Activated CD8-positive, alpha-beta memory T cell treated with anti-CD3 and anti-CD28 coated beads for 1 hour (primary cell): ENCODE data around the gene MBLAC1.

Experiments used
- DNase-seq, 2 donors: peaks; one replicate each; pipeline ENCODE4 v3.0.0-alpha.2; 2020; ENCODE audit warnings: low read depth in 1 of 2; ENCODE audit errors: extremely low read depth in 1 of 2

Gene MBLAC1

DNA sequence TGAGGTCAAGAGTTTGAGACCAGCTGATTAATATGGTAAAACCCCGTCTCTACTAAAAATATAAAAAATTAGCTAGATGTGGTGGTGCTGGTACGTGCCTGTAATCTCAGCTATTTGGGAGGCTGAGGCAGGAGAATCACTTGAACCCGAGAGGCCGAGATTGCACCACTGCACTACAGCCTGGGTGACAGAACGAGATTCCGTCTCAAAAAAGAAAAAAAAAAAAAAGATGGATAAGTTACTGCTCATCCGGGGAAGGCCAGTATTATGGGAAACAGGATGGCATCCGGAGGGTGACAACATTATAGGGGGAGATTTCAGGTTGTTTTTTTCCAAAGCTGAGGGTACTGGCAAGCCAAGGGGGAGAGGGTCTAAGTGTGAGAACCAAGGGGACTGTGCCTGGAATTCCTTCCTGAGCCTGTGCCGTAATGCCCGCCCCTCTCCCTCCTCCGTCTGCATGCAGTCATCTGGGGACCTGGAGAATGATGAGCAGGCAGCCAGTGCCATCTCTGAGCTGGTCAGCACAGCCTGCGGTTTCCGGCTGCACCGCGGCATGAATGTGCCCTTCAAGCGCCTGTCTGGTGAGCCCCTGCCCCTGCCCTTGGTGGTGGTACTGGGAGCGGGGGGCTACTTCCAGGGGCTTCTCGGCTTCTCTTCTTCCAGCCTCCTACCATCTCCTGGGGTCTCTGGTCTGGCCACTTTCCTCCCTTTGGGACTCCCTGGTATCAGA is 26.3 kb downstream of the MBLAC1 start:
- no peak for DNase-seq

DNA sequence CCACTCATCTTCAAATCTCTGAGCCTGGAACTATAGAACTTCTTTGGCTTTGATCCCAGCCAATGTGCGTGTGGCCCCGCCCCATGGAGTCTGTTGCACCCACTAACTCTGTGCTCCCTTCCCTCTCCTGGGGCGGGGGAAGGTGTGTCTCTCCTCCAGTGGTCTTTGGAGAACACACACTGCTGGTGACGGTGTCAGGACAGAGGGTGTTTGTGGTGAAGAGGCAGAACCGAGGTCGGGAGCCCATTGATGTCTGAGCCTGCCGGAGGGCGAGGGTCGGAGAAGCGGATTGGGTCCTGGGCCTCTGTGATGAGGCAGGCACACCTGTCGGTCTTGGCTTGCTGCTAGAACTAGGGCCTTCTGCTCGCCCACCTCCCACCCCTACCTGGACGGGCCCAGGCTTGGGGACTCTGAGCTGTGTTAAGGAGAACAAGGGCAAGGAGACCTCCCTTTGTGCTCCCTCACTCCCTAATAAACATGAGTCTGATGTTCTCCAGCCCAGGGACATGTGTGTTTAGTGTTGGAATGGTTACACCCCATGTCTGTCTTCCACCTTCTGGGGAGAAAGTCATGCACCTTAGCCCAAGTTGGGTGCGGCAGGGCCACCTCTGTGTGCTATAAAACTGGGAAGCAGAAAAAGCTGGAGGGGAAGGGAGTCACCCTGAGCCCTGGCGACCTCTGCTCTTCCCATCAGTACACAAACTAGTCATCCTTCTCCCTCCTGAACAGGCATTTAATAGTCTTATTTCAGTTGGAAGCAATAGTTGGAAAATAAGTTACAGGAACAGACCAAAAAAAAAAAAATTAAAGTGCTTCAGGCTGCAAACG is 27.2 kb downstream of the MBLAC1 start:
- no peak for DNase-seq

DNA sequence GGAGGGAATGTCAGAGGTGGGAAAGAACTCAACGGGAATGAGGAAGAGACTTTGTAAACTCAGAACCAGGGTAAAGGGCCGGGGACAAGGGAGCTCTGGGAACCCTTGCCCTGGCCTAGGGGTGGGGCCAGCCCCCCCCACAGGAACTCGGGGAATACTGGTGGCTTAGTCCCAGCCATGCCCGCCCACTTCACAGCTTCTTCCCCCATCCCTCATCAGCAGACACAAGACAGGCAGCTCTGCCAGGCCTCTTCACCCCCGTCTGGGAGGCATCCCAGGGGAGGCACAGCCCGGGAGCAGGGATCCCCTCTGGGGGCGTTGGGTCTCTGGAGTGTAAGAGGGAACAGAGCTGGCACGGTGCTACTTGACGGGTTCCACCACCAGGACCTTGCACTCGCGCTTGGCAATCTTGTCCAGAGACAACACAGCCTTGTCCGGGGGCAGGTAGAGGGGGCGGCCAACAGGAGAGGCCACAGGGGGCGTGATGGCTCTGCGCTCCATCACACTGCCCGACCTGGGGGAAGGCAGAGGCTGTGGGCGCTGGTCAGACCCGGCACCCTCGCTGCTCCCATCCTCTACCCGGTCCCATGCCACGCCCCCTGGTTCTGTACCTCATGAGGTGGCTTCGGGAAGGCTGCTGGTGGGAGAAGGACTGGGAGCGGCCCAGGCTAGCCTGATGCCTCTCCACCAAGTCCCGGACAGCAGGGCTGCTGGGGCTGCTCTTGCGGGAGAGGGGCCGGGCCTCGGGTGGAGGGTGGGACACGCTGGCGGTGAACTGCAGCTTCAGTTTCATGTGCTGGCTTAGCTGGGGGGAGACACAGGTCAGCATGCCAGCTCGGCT is 28.1 kb downstream of the MBLAC1 start:
- DNase-seq: no peak

DNA sequence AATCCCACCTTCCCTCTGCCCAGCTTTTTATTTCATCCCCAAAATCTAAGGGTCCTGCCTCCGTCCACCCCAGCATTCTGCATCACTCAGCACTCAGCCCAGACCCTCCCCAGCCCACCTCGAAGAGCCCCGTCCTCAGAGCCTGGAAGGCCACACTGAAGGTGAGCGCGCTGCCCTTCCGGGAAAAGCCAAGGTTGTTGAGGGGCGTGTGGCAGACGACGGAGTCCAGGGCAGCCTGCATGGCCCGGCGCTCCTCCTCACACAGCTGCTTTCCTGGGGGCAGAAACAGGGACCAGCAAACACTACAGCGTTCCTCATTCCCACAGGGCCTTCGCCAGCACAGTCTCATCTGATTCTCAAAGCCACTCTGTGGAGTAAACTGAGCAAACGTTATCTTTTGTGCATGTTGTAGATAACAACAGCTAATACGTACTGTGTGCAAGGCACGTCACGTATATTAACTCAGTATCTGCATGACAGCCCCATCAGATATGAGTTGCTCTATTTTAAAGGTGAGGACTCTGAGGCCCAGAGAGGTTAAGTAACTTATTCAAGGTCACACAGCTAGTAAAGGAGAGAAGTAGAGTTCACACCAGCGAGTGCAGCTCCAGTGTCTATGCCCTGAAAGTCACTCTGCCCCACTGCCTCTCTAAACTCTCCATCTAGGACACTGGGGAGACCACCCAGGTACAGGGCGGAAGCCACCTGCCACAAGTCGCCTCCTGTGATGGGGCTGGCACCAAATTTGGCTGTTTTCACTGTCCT is 29.0 kb downstream of the MBLAC1 start:
- no peak for DNase-seq

DNA sequence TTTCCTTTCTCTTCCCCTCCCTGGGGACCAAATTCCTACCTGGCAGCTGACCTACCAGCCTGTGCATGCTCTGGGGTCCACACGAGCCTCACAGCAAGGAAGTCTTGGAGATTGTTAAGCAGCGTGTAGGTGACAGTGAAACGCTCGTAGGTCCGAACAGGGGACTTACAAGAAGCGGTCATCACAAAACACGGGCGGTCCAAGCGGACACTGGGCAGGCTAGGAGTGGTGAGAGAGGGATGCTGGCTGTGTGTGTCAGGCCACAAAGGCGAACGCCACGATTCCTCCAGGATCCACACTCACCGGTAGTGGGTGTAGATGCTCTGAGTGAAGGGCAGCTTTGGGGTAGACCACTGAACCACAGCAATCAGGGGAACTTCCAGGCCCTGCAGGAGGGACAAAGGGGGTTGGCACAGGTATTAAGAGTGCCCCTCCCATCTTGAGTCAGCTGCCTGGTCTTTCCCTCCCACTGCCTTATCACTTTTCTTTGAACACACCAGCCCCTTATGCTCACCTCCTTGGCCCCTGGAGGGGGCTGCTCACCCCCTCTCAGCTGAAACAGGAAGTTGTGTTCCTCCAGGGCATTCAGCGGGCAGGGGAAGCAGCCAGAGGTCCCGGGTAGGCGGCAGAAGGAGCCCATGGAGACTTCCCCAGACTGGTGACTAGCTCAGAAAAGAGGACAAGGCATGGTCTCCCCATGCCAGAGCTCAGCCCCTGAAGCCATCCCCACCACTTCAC is 29.7 kb downstream of the MBLAC1 start:
- DNase-seq: no peak

DNA sequence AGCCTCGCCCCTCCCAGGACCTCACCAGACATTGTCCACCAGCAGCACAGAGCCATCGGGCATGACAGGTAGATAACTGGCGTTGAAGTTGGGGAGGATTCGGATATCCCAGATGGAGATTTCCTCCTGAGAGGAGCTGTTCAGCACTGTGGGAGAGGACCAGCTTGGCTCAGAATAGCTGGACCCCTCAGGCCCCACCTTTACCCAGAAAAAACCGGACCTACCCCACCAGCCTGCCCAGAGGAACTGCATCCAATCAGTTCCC is 30.2 kb downstream of the MBLAC1 start:
- no peak for DNase-seq

DNA sequence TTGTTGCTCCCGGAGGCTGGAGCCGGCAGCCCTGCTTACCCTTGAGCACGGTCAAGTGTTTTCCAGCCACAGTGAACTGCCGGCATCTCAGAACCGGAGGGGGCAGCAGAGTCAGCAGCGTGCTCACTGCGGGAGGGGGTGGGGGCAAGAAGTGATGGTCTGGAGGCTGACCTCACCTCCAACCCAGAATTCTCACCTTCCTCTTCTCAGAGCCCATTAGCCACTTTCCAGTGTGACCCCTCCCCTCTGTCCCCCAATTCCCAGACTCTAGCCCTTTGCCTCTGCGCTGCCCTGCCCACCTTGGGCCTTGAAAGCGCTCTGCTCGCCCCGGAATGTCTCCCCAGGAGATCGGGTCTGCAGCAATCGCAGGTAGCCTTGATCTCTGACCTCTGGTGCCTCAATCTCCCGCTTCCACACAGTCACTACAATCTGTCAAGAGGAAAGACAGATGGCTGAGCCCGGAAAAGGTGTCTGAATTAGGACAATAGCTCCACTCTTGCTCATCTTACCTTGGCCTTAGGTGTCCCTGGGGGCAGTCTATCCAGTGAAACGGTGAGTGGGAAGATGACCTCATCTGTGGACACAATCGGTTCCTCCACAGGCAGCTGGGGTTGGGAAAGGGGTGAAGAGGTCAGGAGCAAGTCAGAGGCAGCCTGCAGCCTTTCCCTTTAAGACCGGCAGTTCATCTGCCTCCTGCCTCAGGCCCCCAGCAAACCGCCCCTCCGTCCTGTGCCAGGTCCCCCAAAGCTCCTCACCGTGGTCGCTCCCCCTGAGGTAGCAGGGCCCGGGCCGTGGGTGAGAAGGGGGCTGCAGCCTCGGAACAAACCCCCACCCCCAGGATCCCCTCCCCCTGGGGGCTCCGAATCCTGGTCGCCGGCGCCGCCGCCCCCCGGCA is 30.8 kb downstream of the MBLAC1 start:
- no peak for DNase-seq

DNA sequence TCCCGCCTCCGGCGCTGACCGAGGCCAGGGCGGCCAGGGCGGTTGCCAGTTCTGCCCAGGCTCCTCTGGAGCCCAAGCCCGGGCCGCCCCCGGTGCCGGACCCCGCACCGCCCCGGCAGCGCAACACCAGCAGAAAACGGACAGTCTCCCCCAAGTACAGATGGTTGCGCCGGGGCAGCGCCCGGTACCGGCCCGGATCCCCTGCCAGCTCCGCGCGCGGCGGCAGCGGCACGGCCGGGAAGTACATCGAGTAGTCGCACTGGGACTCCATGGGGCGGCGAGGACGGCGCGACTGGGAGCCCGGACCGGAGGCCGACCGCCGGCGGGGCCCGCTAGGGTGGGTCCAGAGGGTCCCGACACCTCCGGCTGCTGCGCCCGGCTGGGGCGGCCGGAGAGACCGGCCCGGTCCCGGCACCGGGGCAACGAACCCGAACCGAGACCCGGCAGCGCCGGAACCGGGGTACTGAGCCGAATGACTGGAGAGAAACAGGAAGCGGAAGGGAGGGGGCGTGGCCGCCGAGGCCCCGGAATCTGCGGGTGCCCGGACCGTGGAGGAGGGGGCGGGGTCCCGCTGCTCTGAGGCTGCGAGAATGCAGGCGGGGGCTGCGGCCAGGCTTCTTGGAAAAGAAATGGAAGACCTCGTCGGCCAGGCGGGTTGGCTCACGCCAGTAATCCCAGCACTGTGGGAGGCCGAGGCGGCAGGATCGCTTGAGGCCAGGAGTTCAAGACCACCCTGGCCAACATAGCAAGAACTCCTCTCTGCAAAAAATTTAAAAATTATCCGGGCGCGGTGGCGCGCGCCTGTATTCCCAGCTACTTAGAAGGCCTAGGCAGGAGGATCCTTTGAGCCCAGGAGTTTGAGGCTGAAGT is 31.7 kb downstream of the MBLAC1 start, which contains the start of gene TRAPPC14:
Gene TRAPPC14 (minus strand): TSS at position 495 of the 870 bp plus-strand sequence. CDS start 224 bp downstream, at position 271.
- peak; percentile 73 to 87 for DNase-seq

DNA sequence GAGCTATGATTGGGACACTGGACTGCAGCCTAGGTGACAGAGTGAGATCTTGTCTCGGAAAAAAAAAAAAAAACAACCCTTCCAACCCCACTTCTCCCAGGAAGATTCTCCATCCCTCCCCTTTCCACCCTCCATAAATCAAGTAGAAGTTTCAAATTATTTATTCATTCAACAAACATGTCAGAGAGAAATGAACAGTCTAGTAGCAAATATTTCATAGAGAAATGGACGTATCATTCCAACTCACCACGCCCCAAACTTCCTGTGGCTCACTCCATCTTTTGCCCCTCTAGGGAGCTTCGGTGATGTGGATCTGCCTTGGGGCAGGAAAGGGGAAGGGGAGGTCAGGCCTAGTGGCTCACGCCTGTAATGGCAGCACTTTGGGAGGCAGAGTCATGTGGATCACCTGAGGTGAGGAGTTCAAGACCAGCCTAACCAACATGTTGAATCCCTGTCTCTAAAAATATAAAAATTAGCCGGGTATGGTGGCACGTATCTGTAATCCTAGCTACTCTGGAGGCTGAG is 32.4 kb downstream of the MBLAC1 start:
- DNase-seq: no peak

DNA sequence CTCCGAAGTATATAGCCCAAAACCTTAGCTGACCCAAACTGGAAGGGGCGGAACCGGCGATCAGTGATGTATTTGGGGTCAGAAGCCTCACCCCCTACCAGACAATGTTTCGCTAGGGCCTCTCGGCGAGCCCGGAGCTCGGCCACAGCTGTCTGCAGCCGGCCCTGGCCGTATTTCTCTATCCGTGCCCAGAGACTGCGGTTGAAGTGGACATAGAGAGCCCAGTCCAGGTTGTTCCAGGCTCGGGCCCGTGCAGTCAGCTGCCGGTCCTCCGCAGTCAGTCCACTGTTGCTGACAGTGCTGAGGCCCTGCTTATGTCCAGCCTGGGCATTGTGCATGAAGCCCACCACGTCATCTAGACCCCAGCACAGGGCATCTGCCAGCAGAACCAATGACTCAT is 33.3 kb downstream of the MBLAC1 start:
- DNase-seq: no peak

DNA sequence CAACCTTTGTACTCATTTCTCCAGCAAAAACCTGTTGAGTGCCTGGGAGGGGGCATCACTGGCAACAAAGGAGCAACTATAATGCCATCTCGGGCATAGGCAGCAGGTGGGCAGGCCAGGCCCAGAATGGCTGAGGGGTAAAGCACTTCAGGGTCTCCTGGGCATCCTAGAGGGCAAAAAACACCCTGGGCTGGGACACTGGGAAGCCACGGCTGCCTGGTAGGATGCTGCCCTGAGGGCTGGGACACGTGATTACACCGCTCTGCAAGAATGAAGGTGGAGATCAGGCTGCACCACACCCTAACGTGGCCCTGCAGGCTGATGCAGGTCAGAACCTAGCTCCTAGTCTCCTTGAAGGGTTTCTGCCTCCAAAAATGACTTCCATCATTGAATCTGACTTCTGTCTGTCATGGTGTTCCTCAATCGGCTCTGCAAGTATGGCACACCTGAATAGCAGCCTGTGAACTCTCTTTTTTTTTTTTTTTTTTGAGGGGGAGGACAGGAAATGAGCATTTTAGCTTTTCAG is 36.3 kb downstream of the MBLAC1 start:
- no peak for DNase-seq

DNA sequence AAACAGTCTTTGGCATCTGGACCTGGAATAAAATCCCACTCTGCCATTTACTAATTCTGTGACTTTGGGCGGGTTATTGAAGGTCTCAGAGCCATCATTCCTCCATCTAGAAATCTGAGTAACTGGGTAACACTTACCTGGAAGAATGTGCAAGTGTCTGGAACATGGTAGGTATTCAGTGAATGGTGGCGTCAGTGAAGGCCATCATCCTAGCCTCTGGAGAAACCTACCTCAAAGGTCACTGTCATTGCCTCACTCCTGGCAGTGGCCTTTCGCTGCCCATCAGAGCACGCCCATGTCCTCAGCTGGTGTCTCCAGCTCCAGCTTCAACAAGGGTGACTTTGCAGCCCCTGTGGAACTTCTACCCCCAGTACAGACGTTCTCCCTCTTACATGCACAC is 37.1 kb downstream of the MBLAC1 start:
- DNase-seq: no peak

DNA sequence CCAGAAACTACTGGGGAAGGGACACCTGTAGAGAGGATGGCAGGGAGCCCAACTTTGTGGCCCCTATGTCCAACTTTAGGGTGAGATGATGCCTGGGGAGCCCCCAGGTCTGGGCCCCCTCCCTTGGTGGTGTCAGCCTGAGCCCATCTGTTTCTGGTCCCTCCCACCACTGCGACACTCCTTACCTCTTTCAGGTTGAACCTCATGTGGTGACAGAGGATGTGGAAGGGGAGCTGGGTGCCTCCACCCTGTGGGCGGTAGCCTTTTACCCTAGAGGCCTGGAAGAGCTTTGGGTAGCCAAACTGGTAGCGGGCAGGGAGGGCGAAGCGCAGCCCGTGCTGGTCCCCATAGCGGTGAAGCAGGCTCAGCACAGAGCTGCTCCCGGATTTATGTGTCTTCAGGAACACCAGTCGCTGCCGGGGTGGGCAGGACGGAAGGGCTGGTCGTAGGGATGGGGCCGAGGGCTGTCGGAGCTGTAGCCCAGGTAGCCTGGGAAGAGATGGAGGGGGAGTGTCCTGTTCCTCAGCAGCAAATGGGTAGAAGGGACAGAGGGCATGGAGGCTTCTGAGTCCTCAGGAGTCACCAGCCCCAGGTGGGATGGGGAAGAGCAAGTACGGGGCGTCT is 39.7 kb downstream of the MBLAC1 start:
- DNase-seq: no peak

DNA sequence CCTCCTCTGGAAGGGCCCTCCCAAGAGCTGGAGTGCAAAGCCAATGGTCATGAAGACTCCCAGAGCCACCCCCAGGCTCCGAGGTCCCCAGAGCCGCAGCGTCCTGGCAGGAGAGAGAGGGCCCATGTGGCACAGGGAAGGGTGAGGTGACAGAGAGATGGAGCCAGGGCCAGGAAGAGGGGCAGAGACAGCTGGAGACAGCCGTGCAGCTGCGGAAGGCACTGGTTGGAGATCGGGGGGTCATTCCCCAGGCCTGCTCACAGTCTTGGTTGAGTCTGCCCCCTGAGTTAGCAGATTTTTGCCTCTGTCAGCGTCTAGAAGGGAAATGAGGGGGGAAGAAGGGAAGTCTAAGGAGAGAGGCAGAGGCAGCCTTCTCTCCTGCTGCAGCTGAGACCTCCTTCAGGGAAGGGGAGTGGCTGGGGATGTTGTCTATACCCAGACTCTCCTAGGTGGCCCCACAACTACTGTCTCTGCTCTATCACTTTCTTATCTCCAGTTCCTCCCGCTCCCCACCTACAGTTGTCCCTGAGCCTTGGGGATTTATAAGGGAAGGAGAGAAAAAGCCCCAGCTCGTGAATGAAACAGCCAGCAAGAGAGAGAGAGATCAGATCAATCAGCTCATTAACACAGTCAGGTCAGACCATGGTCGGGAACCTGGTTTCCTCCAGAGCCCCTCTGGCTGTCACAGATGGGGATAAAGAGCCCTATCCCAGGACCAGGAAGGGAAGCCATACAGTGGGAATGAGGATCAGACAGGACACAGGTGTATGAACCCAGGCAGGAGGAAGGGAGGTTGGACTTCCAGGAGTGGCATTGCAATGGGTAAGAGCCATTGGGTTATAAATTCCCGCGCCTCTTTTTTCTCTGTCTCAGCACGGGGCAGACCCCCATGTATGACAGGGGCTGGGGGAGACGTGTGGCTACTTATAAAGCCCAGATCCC is 40.5 kb downstream of the MBLAC1 start:
- no peak for DNase-seq

DNA sequence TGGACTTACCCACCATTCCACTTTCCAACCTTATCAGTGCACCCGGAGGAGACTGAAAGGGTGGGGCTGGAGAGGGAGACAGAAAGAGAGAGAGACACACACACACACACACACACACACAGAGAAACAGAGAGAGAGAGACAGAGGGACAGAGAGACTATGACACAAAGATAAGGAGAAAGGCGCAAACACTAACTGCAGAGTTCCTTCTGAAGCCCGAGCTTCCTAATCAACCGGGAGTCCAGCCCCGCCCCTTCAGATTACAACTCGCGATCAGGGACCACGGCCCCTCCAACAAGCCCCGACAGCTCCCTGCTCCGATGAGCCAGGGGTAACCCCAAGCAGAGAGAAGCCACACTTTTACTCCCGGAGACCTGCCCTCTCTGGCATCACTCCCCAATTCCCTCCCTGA is 41.2 kb downstream of the MBLAC1 start:
- no peak for DNase-seq
